MG63 (cell line): ENCODE measurements around the gene SH3PXD2A. TPM values are rescaled to one million over a fixed set of nuclear protein-coding genes. Genes with fewer than 3 reads are reported as not detected.

Source experiments
- DNase-seq: peaks from one replicate; pipeline ENCODE4 v3.0.0-alpha.2; 2020
- H3K27me3 ChIP-seq: fragments of 250-450 bp; sonication (Bioruptor Pico); 2 replicates; pipeline ENCODE4 v1.5.1; 2020; ENCODE audit warnings: mild to moderate bottlenecking, moderate library complexity
- H3K36me3 ChIP-seq: fragments of 250-450 bp; sonication (Bioruptor Pico); 2 replicates; pipeline ENCODE4 v1.5.1; 2020; ENCODE audit warnings: mild to moderate bottlenecking, moderate library complexity
- H3K4me3 ChIP-seq: fragments of 250-450 bp; sonication (Bioruptor Pico); 2 replicates; pipeline ENCODE4 v1.5.1; 2020; ENCODE audit warnings: mild to moderate bottlenecking, moderate library complexity
- H3K9me3 ChIP-seq: fragments of 250-450 bp; sonication (Bioruptor Pico); 2 replicates; pipeline ENCODE4 v1.5.1; 2020; ENCODE audit warnings: mild to moderate bottlenecking, moderate library complexity
- total RNA-seq: library from RNA; depleted of rRNA; stranded (reverse); fragments of >200 nt; shearing (Covaris generic); gene quantifications from 2 replicates; pipeline ENCODE4 v1.2.3, GENCODE V29; 2014; ENCODE audit warnings: low replicate concordance

SH3PXD2A gene
- total RNA-seq, 1 experiment from 2014 or later = 19.2 TPM

DNA sequence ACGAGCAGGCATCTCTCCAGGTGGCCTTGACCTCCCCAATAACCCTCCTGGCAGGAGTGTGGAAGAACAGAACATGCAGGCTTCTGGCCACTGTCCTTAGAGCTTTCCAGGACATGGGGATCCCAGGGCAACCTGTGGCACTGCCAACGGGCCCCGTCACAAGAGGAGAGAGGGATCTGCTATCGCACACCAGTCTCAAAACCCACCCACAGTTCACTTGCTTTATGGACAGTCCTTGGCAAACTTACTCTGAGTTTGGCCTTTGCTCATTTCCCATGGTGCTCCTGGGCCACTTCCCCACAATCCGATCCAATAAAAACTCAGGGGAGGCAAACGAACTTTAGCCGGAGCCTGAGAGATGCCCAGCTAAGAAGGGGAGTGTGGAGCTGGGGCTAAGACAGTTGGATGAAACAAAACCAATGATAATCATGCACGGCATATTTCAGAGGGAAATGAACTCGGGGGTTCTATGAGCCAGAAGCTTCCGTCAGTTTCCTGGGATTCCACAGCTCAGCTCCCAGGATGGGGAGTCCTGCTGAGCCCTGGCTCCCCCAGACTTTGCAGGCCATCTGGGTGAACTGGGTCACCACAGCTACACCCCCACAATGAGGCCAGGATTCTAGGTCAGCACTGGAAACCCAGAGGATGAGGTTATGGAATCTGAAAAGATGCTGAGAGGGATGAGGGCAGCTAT, 203.4 kb downstream of the SH3PXD2A start:
- Histone ChIP-seq H3K27me3 (no peaks in the 10 kb centered on the region), H3K4me3 (no peak overlapping the region), H3K36me3 (peaks cover 61% of the 10 kb centered on the region), H3K9me3 (no peaks in the 10 kb centered on the region)
- peak; percentile 87 for DNase-seq

DNA sequence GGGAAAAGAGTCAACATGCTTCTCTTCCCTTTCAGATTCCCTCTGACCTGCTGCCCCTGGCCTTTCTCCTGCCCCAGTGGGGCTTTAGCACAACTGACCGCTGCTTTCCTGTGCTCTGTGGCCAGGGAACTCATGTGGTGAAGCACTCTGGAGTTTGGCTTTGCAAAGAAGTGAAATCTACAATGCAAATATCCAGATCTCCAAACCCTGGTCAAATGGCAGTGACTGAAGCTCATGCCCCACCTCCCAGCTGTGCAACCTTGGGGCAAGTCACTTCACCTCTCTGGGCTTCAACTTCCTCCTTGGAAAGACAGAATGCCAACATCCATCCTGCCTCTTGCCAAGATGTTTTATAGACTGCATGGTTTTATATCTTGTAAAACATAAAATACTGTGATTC, 204.0 kb downstream of the SH3PXD2A start:
- no peak for DNase-seq
- Histone ChIP-seq H3K27me3 (no peaks in the 10 kb centered on the region), H3K9me3 (no peaks in the 10 kb centered on the region), H3K4me3 (no peak overlapping the region), H3K36me3 (peaks cover 65% of the 10 kb centered on the region)

GRCh38 chr10:103649654-103650423, 205.5 kb downstream of the SH3PXD2A start:
- Histone ChIP-seq H3K4me3 (no peak overlapping the region), H3K36me3 (peaks cover 59% of the 10 kb centered on the region), H3K27me3 (no peaks in the 10 kb centered on the region), H3K9me3 (no peaks in the 10 kb centered on the region)
- DNase-seq = no peak

GRCh38 chr10:103648636-103649532, 206.5 kb downstream of the SH3PXD2A start:
- peak; percentile 97 for DNase-seq
- H3K27me3 ChIP-seq = no peaks in the 10 kb centered on the region
- H3K4me3 ChIP-seq = no peak overlapping the region
- H3K9me3 ChIP-seq = no peaks in the 10 kb centered on the region
- H3K36me3 ChIP-seq = peaks cover 55% of the 10 kb centered on the region

GRCh38 chr10:103648251-103648635, 207.1 kb downstream of the SH3PXD2A start:
- Histone ChIP-seq H3K36me3 (peaks cover 58% of the 10 kb centered on the region), H3K9me3 (no peaks in the 10 kb centered on the region), H3K27me3 (no peaks in the 10 kb centered on the region), H3K4me3 (no peak overlapping the region)
- no peak for DNase-seq

- H3K9me3 ChIP-seq = no peaks in the 10 kb centered on the region
- no peak for DNase-seq
- H3K27me3 ChIP-seq = no peaks in the 10 kb centered on the region
- no peak overlapping the region for H3K4me3 ChIP-seq
- peaks cover 65% of the 10 kb centered on the region for H3K36me3 ChIP-seq
These were observed 209.1 kb downstream of the SH3PXD2A start for GRCh38 chr10:103646304-103646703.

GRCh38 chr10:103645141-103646054, 210.0 kb downstream of the SH3PXD2A start:
- H3K36me3 ChIP-seq = peaks cover 65% of the 10 kb centered on the region
- no peak overlapping the region for H3K4me3 ChIP-seq
- no peaks in the 10 kb centered on the region for H3K9me3 ChIP-seq
- DNase-seq = peak; percentile 99
- no peaks in the 10 kb centered on the region for H3K27me3 ChIP-seq

- no peak overlapping the region for H3K4me3 ChIP-seq
- no peak for DNase-seq
- no peaks in the 10 kb centered on the region for H3K27me3 ChIP-seq
- H3K9me3 ChIP-seq = no peaks in the 10 kb centered on the region
- peaks cover 78% of the 10 kb centered on the region for H3K36me3 ChIP-seq
These were observed 212.0 kb downstream of the SH3PXD2A start for GRCh38 chr10:103643381-103643780.

DNA sequence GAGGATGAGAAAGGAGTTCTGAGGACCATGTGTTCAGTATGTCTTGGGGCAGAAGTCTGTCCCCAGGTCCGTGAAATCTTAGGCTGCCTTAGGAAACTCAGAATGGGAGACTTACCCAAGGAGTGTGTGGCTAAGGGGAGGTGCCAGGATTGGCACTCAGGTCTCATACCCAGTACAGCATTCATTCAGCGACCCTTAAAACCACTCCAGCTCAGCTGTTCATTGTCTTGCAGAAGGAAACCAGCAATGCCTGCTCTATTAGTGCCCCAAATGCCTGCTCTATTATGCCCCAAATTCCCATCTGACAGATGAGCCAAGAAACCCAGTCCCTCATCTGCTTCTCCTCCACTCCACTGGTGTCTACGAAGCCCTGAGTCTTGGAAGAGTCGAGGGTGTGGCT, 214.1 kb downstream of the SH3PXD2A start:
- Histone ChIP-seq H3K4me3 (no peak overlapping the region), H3K36me3 (peaks cover 71% of the 10 kb centered on the region), H3K9me3 (no peaks in the 10 kb centered on the region), H3K27me3 (no peaks in the 10 kb centered on the region)
- no peak for DNase-seq

- DNase-seq = no peak
- no peaks in the 10 kb centered on the region for H3K9me3 ChIP-seq
- H3K4me3 ChIP-seq = no peak overlapping the region
- no peaks in the 10 kb centered on the region for H3K27me3 ChIP-seq
- peaks cover 72% of the 10 kb centered on the region for H3K36me3 ChIP-seq
These were observed 214.8 kb downstream of the SH3PXD2A start for GRCh38 chr10:103640436-103641181.

DNA sequence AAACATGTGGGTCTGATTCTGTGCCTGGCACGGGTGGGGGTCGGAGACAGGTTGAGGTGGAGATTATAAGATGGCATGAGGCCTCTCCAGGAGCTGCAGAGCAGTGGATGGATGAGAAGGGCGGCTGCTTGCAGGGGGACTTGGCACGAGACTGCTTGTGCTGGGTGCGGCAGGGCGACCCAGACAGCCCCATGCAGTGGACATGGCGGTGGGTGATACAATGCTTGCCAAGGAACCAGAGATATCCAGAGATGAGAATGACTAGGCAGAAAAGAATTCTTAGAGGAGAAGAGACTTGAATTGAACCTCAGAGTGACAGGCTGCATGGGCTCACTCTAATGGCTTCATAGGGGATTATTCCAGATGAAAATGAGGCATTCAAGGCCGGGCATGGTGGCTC, 216.4 kb downstream of the SH3PXD2A start:
- no peak overlapping the region for H3K4me3 ChIP-seq
- H3K9me3 ChIP-seq = no peaks in the 10 kb centered on the region
- peak; percentile 59 for DNase-seq
- H3K36me3 ChIP-seq = peaks cover 81% of the 10 kb centered on the region
- H3K27me3 ChIP-seq = no peaks in the 10 kb centered on the region

DNA sequence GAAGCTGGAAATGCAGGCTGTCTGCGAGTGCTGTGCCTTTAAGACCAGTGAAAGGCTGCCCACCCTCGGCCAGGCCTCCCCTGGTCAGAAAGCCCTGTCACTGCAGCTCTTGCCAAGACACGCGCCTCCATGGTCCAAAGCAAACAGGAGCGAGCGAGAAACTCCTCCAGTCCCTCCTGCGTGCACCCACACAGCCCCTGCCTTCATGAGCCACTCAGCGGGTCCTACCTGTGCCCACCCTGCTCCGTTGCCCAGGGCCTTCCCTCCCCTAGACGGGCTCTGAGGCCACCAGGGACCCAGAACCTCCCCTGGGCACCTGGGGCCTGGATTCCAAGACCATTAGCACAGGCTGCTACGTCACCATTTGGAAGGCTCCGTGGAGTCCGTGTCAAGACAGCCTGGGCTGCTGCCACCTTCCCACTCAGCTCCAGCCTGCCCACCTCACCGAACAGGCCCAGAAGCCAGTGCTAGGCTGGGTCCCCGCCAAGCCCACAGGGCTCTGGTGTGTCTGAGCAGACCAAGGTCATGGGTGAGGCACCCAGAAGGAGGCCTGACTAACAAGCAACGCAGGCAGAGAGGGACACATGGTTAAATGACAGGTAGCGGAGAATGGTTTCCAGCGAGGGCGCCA, 217.3 kb downstream of the SH3PXD2A start:
- Histone ChIP-seq H3K36me3 (peaks cover 77% of the 10 kb centered on the region), H3K27me3 (no peaks in the 10 kb centered on the region), H3K9me3 (no peaks in the 10 kb centered on the region), H3K4me3 (no peak overlapping the region)
- DNase-seq = peak; percentile 100

GRCh38 chr10:103637011-103637410, 218.4 kb downstream of the SH3PXD2A start:
- DNase-seq = peak; percentile 60
- Histone ChIP-seq H3K9me3 (no peaks in the 10 kb centered on the region), H3K36me3 (peaks cover 74% of the 10 kb centered on the region), H3K4me3 (no peak overlapping the region), H3K27me3 (no peaks in the 10 kb centered on the region)

GRCh38 chr10:103636492-103636891, 218.9 kb downstream of the SH3PXD2A start:
- Histone ChIP-seq H3K4me3 (no peak overlapping the region), H3K36me3 (peaks cover 74% of the 10 kb centered on the region), H3K27me3 (no peaks in the 10 kb centered on the region), H3K9me3 (no peaks in the 10 kb centered on the region)
- DNase-seq = no peak

GRCh38 chr10:103635580-103635979, 219.8 kb downstream of the SH3PXD2A start:
- H3K4me3 ChIP-seq = no peak overlapping the region
- DNase-seq = peak; percentile 58
- peaks cover 74% of the 10 kb centered on the region for H3K36me3 ChIP-seq
- H3K27me3 ChIP-seq = no peaks in the 10 kb centered on the region
- no peaks in the 10 kb centered on the region for H3K9me3 ChIP-seq
